MM.1S (cell line): Measurements from ENCODE around the gene KRTAP10-1.
A peak's percentile ranks its signal among the peaks of the same experiment; 100 is the strongest.
"Not testable (repeated sequence)": the region's sequence is repeated elsewhere in the genome, so short reads cannot be mapped to it uniquely, and the experiment has no call there.

Source experiments
- DNase-seq: peaks from one replicate; pipeline ENCODE4 v3.0.0-alpha.2; 2015
- H2AFZ ChIP-seq: fragments of 300-600 bp; sonication (generic); 2 replicates; pipeline ENCODE4 v1.6.0; 2016; ENCODE audit warnings: antibody characterized with exemption, low read length
- H3F3A ChIP-seq: fragments of 300-600 bp; sonication (generic); 2 replicates; pipeline ENCODE4 v1.6.1; 2016; ENCODE audit warnings: mild to moderate bottlenecking, antibody characterized with exemption, low read length, moderate library complexity, mixed read lengths; ENCODE audit not compliant: insufficient read depth
- H3K27ac ChIP-seq: fragments of 300-600 bp; sonication (generic); 2 replicates; pipeline ENCODE4 v1.5.1; 2016; ENCODE audit warnings: mild to moderate bottlenecking, low read length
- H3K27me3 ChIP-seq: fragments of 300-600 bp; sonication (generic); replicated peaks from 2 replicates; pipeline ENCODE4 v1.6.0; 2016; ENCODE audit warnings: low read length; ENCODE audit not compliant: insufficient read depth
- H3K36me3 ChIP-seq: fragments of 300-600 bp; sonication (generic); replicated peaks from 2 replicates; pipeline ENCODE4 v1.6.1; 2016; ENCODE audit warnings: mild to moderate bottlenecking, low read length, mixed read lengths; ENCODE audit not compliant: insufficient read depth
- H3K4me1 ChIP-seq: fragments of 300-600 bp; sonication (generic); 2 replicates; pipeline ENCODE4 v1.6.1; 2016; ENCODE audit warnings: low read length, mixed read lengths
- H3K4me2 ChIP-seq: fragments of 300-600 bp; sonication (generic); 2 replicates; pipeline ENCODE4 v1.6.0; 2016; ENCODE audit warnings: low read depth, low read length
- H3K4me3 ChIP-seq: fragments of 300-600 bp; sonication (generic); 2 replicates; pipeline ENCODE4 v1.5.1; 2016; ENCODE audit warnings: low read length, mixed read lengths
- H3K79me2 ChIP-seq: fragments of 300-600 bp; sonication (generic); 2 replicates; pipeline ENCODE4 v1.6.1; 2016; ENCODE audit warnings: mixed run types, low read length, mixed read lengths
- H3K9ac ChIP-seq: fragments of 300-600 bp; sonication (generic); 2 replicates; pipeline ENCODE4 v1.6.1; 2016; ENCODE audit warnings: low read length, mixed read lengths
- H3K9me2 ChIP-seq: fragments of 300-600 bp; sonication (generic); replicated peaks from 2 replicates; pipeline ENCODE4 v1.6.1; 2016; ENCODE audit warnings: mild to moderate bottlenecking, low read length, mixed read lengths; ENCODE audit not compliant: insufficient read depth
- H3K9me3 ChIP-seq: fragments of 300-600 bp; sonication (generic); replicated peaks from 2 replicates; pipeline ENCODE4 v1.6.1; 2016; ENCODE audit warnings: mild to moderate bottlenecking, low read length, mixed read lengths; ENCODE audit not compliant: insufficient read depth
- H4K20me1 ChIP-seq: fragments of 300-600 bp; sonication (generic); 2 replicates; pipeline ENCODE4 v1.6.1; 2016; ENCODE audit warnings: mild to moderate bottlenecking, low read length, moderate library complexity, mixed read lengths; ENCODE audit not compliant: insufficient read depth
- CTCF ChIP-seq: fragments of 300-600 bp; sonication (generic); IDR thresholded peaks from 2 replicates; pipeline ENCODE4 v1.5.1; 2016; ENCODE audit warnings: antibody characterized with exemption, low read length, mixed read lengths
- EZH2 ChIP-seq: fragments of 300-600 bp; sonication (generic); optimal IDR thresholded peaks from 2 replicates; pipeline ENCODE3; 2017; ENCODE audit warnings: low read depth, mild to moderate bottlenecking, antibody characterized with exemption, low read length, mixed read lengths
- EZH2phosphoT487 ChIP-seq: fragments of 300-600 bp; sonication (generic); IDR thresholded peaks from 2 replicates; pipeline ENCODE4 v1.6.1; 2018; ENCODE audit warnings: antibody characterized with exemption, low read length

KRTAP10-1 gene

GRCh38 chr21:44574457-44575306 is 34.7 kb upstream of the KRTAP10-1 start:
- no peak for DNase-seq
- H3K27me3 ChIP-seq: peaks cover 94% of the 10 kb centered on the region

GRCh38 chr21:44573630-44574456 is 33.8 kb upstream of the KRTAP10-1 start, which contains the start of gene KRTAP10-4:
TSS of gene KRTAP10-4 (plus strand) at chr21:44573729. CDS start at chr21:44573759, 30 bp downstream.
- H3K27ac ChIP-seq, H4K20me1 ChIP-seq, H3K9me3 ChIP-seq, H3K9ac ChIP-seq, H3K4me2 ChIP-seq, H3K9me2 ChIP-seq, H2AFZ ChIP-seq, H3K79me2 ChIP-seq, DNase-seq, H3K36me3 ChIP-seq, H3K4me3 ChIP-seq, H3F3A ChIP-seq, H3K4me1 ChIP-seq: not testable (repeated sequence)
- peaks cover 94% of the 10 kb centered on the region for H3K27me3 ChIP-seq

More at GRCh38 chr21:44574457-44575306, 34.7 kb upstream of the KRTAP10-1 start:
- no peak overlapping the region for H3K4me2 ChIP-seq
- TF ChIP-seq CTCF (0 out of 2 replicates have a peak, but pooled peaks have one; percentile 4), EZH2phosphoT487 (no peak)
- H4K20me1 ChIP-seq: no peaks in the 10 kb centered on the region
- no peak overlapping the region for H3K9ac ChIP-seq
- H3K27ac ChIP-seq: no peak overlapping the region
- H3K36me3 ChIP-seq: no peaks in the 10 kb centered on the region
- no peaks in the 10 kb centered on the region for H3K9me3 ChIP-seq
- no peaks in the 10 kb centered on the region for H3F3A ChIP-seq
- H3K4me1 ChIP-seq: no peaks in the 10 kb centered on the region
- H2AFZ ChIP-seq: no peak overlapping the region
- no peaks in the 10 kb centered on the region for H3K9me2 ChIP-seq
- H3K4me3 ChIP-seq: no peak overlapping the region
- no peaks in the 10 kb centered on the region for H3K79me2 ChIP-seq

GRCh38 chr21:44572959-44573583 is 33.1 kb upstream of the KRTAP10-1 start:
- H3K27ac ChIP-seq: no peak overlapping the region
- H3K36me3 ChIP-seq: no peaks in the 10 kb centered on the region
- H3K79me2 ChIP-seq: no peaks in the 10 kb centered on the region
- no peak overlapping the region for H3K9ac ChIP-seq
- H3K4me3 ChIP-seq: no peak overlapping the region
- no peak overlapping the region for H2AFZ ChIP-seq
- H3K4me2 ChIP-seq: no peak overlapping the region
- no peaks in the 10 kb centered on the region for H3K9me2 ChIP-seq
- H3K27me3 ChIP-seq: peaks cover 94% of the 10 kb centered on the region
- no peaks in the 10 kb centered on the region for H3K4me1 ChIP-seq
- H3K9me3 ChIP-seq: no peaks in the 10 kb centered on the region
- no peaks in the 10 kb centered on the region for H4K20me1 ChIP-seq
- TF ChIP-seq CTCF (no peak), EZH2phosphoT487 (no peak), EZH2 (no peak)
- H3F3A ChIP-seq: no peaks in the 10 kb centered on the region
- no peak for DNase-seq
